ENCODE data around the gene RLBP1.

DNA sequence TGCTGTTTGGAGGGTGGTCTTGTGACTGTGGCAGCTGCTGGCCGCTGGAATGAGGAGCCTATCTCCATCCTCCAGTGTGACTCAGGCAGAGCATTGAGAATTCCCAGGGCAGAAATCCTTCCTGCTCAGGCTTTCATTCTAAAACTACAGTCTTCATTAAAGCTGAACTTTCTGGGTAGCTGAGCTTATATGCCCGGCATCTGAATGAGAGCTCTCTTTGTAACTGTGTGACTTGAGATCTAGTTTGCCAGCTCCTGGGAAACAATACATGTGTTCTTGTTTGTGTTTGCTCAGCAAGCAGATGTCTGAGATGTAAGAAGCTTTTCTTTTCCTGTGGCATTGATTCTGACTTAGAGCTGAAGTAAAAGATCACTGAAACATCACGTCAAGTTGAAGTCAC, 22.4 kb downstream of the RLBP1 start:
- TF ChIP-seq, protein P1, sequence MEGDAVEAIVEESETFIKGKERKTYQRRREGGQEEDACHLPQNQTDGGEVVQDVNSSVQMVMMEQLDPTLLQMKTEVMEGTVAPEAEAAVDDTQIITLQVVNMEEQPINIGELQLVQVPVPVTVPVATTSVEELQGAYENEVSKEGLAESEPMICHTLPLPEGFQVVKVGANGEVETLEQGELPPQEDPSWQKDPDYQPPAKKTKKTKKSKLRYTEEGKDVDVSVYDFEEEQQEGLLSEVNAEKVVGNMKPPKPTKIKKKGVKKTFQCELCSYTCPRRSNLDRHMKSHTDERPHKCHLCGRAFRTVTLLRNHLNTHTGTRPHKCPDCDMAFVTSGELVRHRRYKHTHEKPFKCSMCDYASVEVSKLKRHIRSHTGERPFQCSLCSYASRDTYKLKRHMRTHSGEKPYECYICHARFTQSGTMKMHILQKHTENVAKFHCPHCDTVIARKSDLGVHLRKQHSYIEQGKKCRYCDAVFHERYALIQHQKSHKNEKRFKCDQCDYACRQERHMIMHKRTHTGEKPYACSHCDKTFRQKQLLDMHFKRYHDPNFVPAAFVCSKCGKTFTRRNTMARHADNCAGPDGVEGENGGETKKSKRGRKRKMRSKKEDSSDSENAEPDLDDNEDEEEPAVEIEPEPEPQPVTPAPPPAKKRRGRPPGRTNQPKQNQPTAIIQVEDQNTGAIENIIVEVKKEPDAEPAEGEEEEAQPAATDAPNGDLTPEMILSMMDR (IDR thresholded peaks at IDR 0.05 in 2 of 3, conservative IDR thresholded peaks at IDR 0.05 in 1 of 3; ENCODE audit: control insufficient read depth in 2 of 3, extremely low read depth in 1 of 3, insufficient read depth in 1 of 3, low read depth in 3 of 3, low read length in 3 of 3) = no peak
- TF ChIP-seq POLR2AphosphoS5 (IDR thresholded peaks at IDR 0.05; ENCODE audit: low read length) (no peak), RAD21 (IDR thresholded peaks at IDR 0.05; ENCODE audit: insufficient read depth, low read depth, low read length) (no peak), EZH2 (IDR thresholded peaks at IDR 0.05; ENCODE audit: borderline replicate concordance, control insufficient read depth, low read depth, low read length) (no peak), CEBPB (IDR thresholded peaks at IDR 0.05; ENCODE audit: borderline replicate concordance in 1 of 2, low read depth in 2 of 2, low read length in 2 of 2) (no peak), RFX5 (IDR thresholded peaks at IDR 0.05; ENCODE audit: low read depth, low read length) (no peak), CREM (IDR thresholded peaks at IDR 0.05; ENCODE audit: low read depth) (no peak), SIX5 (IDR thresholded peaks at IDR 0.05; ENCODE audit: low read depth, low read length, severe bottlenecking) (no peak)
- TF ChIP-seq, protein P2, sequence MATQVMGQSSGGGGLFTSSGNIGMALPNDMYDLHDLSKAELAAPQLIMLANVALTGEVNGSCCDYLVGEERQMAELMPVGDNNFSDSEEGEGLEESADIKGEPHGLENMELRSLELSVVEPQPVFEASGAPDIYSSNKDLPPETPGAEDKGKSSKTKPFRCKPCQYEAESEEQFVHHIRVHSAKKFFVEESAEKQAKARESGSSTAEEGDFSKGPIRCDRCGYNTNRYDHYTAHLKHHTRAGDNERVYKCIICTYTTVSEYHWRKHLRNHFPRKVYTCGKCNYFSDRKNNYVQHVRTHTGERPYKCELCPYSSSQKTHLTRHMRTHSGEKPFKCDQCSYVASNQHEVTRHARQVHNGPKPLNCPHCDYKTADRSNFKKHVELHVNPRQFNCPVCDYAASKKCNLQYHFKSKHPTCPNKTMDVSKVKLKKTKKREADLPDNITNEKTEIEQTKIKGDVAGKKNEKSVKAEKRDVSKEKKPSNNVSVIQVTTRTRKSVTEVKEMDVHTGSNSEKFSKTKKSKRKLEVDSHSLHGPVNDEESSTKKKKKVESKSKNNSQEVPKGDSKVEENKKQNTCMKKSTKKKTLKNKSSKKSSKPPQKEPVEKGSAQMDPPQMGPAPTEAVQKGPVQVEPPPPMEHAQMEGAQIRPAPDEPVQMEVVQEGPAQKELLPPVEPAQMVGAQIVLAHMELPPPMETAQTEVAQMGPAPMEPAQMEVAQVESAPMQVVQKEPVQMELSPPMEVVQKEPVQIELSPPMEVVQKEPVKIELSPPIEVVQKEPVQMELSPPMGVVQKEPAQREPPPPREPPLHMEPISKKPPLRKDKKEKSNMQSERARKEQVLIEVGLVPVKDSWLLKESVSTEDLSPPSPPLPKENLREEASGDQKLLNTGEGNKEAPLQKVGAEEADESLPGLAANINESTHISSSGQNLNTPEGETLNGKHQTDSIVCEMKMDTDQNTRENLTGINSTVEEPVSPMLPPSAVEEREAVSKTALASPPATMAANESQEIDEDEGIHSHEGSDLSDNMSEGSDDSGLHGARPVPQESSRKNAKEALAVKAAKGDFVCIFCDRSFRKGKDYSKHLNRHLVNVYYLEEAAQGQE (IDR thresholded peaks at IDR 0.05; ENCODE audit: low read depth, low read length) = no peak
- TF ChIP-seq, protein P3, sequence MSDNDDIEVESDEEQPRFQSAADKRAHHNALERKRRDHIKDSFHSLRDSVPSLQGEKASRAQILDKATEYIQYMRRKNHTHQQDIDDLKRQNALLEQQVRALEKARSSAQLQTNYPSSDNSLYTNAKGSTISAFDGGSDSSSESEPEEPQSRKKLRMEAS (IDR thresholded peaks at IDR 0.05; ENCODE audit: low read depth, low read length) = no peak
